HG03159 (cell line): ENCODE data around the gene RIN2.

ENCODE experiments used
- ATAC-seq: cut with Tn5 transposase; IDR thresholded peaks from one replicate; pipeline ENCODE4 v1.9.1; 2021; ENCODE audit warnings: mild to moderate bottlenecking, moderate library complexity; ENCODE audit not compliant: unreplicated experiment

Gene RIN2, protein sequence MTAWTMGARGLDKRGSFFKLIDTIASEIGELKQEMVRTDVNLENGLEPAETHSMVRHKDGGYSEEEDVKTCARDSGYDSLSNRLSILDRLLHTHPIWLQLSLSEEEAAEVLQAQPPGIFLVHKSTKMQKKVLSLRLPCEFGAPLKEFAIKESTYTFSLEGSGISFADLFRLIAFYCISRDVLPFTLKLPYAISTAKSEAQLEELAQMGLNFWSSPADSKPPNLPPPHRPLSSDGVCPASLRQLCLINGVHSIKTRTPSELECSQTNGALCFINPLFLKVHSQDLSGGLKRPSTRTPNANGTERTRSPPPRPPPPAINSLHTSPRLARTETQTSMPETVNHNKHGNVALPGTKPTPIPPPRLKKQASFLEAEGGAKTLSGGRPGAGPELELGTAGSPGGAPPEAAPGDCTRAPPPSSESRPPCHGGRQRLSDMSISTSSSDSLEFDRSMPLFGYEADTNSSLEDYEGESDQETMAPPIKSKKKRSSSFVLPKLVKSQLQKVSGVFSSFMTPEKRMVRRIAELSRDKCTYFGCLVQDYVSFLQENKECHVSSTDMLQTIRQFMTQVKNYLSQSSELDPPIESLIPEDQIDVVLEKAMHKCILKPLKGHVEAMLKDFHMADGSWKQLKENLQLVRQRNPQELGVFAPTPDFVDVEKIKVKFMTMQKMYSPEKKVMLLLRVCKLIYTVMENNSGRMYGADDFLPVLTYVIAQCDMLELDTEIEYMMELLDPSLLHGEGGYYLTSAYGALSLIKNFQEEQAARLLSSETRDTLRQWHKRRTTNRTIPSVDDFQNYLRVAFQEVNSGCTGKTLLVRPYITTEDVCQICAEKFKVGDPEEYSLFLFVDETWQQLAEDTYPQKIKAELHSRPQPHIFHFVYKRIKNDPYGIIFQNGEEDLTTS

DNA sequence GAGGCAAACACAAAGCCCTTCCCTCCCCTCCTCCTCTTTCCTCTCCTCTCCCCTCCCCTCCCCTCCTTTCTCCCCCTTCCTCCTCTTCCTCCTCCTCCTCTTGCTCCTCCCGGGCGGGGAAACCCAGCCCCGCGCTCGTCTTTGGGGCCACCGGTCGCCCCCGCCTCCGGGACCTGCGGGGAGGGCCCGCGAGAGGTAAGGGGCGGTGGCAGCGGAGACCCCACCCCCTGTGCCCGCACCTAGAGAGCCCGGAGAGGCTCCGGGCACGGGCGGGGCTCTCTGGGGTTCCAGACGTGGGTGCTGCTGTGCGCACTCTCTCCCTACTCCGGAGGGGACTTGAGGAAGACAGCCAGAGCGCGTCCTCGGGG lies at the start of gene RIN2:
RIN2 (plus strand) TSS at position 126 of the 368 bp plus-strand sequence. CDS start 131,344 bp downstream, outside the sequence.
- ATAC-seq = no peak

DNA sequence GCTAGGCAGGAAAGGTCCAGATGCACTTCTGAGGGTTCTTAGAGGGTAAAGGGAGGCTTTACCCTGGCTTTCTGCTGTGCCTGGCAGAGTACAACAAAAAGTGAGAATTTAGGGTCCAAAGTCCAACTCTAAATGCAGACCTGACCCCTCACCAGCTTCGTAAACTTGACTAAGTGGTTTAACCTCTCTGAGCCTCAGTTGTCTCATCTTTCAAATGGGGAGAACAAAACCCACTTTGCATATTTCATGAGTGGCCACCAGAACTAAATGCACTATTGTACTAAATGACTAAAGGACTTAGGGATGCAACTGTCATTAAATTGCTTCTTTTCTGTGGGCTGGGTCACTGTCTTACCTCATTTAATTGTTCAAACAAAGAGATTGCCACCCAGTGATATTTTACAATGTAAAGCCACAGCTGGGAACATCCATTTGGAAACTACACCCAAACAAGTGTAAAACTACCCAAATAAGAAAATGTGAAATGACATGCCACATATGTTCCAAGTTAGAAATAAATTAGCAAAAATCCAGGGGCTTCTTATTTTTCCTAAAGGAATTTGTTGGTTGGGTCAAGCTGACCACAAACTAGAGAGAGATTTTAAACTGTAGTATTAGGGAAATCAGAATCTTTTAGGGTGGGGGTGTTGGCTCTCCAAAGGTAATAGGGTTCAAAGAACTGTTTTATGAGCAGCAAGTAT lies 48.3 kb upstream of the RIN2 start:
- no peak for ATAC-seq

DNA sequence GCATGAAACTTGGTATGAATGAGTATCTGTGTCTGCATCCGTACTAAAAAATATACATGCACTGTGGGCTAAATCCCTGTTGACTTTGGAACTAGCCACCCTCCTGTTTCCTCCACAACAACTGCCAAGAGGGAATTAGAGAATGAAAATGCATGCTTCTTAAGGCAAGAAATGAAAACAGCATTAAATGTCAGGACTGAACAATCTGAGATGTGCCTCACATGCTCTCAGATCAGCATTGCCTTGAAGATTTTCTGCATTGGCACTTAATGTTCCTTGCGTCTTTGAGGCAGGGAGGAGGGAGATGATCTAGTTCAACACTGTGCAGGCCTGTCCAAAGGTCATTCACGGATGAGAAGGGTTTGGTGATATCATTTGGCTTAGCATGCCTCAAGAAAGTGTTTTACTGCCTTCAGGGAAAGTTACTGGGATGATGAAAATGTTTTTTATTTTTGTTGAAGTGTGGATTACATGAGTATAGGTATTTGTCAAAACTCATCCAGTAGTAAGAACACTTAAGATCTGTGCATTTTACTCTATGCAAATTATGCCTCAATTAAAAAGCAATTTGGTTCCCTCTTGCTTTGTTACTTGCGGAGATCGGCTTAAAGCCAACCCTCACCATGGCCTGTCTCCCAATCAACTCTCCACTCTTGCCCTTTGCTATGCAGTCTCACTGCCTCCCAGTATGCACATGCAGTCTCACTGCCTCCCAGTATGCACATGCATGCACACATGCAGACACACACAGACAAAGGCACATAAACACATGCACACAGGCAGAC lies 47.5 kb upstream of the RIN2 start:
- no peak for ATAC-seq

DNA sequence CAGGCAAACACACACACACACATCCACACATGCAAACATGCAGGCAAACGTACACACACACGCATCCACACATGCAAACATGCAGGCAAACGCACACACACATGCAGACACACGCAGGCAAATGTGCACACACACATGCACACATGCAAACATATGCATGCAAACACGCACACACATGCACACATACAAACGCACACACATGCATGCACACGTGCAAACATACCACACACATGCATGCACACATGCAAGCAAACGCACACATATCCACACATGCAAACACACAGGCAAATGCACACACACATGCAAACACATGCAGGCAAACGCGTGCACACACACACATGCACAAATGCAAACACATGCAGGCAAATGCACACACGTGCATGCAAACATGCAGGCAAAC lies 46.9 kb upstream of the RIN2 start:
- no peak for ATAC-seq

DNA sequence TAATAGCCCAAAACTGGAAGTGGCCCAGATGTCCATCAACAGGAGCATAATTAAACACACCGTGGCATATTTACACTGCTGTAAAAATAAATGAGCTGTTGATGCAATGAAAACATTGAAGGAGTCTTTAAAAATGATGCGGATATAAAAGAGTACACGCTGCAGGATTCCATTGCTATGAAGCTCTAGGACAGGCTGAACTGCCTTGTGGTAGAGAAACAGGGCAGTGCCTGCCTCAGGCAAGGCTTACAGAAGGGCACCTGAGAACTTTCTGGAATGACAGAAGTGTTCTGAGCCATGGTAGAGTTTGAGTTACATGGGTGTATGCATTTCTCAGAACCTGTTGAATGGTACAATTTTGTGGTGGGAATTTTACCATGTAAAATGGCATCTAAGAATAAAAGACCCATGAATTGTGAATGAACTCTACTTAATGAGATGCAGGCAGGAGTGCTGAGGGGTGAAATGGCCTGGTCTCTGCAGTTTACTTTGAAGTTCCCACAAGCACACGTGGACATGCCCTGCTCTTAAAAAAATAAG lies 45.3 kb upstream of the RIN2 start:
- ATAC-seq = no peak

DNA sequence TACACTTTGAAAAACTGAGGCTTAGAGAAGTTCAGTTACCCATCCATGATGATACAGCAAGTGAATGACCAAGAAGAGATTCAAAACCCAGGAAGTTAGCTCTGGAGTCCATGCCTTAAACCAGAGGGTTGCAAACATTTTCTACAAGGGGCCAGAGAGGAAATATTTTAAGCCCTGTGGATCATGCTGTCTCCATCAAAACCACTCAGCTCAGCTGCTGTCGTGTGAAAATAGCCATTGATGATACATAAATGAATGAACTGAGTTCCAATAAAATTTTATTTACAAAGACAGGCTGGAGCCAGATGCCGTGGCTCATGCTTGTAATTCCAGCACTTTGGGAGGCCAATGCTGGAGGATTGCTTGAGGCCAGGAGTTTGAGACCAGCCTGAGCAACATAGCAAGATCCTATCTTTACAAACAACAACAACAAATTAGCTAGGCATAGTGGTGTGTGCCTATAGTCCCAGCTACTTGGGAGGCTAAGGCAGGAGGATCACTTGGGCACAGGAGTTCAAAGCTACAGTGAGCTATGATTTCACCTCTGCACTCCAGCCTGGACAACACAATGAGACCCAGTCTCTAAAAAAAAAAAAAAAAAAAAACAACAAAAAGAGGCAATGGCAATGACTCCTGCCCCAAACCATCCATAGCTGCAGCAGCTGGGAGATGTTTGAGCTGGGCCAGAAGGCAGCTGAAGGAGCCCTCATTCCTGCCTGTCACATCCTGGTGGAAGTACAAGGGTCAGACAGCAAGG lies 44.1 kb upstream of the RIN2 start:
- ATAC-seq = no peak

DNA sequence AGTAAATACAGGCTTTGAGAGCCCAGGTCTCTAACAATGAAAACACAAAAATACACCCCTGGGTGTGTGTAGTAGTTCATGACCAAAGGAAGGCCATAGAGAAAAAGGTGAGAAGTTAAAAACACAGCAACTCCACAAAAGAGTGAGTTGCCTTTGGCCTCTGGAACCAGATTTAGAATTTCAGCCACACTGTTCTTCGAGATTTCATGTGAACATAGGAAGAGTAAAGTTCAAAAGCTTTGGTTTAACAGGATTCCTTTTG lies 43.5 kb upstream of the RIN2 start:
- no peak for ATAC-seq

DNA sequence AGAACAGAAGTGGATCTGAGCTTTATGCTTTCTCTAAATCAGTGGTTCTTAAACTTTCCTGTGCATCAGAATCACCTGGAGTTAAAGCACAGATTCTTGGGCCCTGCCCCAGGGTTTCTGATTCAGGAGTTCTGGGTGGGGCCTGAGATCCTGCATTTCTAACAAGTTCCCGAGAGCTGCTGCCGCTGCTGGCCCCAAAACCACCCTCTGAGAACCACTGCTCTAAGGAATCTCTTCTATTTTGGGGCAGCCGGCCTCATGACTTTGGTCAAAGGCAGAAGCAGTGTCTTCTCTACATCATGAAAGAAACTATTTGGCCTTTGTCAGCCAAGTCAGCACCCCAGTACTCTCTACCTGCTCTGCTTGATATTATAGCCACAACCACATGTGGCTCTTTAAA lies 42.1 kb upstream of the RIN2 start:
- no peak for ATAC-seq

DNA sequence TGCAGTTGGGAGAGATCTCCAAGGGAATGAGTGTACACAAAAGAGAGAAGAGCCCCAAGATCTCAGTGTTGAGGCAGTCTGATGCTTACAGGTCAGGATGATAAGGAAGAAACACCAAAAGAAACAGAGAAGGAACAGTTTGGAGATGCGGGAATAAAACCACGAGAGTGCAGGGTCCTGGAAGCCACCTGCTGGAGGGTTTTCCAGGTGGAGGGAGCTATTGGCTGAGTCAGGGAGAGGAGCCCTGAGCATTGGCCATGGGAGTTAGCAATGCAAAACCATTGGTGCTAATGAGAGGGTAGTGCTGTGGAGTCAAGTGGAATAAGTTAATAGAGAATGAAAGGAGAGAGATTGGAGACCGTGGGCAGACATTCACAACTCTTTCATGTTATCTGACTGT lies 39.2 kb upstream of the RIN2 start:
- no peak for ATAC-seq

DNA sequence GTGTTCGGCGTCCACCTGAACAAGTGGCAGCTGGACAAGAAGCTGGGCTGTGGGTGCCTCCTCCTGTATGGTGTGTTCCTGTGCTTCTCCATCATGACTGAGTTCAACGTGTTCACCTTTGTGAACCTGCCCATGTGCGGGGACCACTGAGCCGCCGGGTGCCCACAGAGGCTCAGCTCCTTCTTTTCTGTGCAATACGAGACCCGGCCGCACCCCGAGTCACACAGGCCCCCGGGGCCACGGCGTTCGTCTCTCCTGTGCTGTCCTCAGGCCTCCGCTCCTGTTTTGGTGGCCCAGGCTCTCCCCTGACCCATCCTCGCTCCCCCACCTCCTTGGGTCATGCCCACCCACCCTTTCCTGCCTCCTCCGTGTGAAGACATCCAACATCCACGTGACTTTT lies 37.1 kb upstream of the RIN2 start:
- no peak for ATAC-seq

DNA sequence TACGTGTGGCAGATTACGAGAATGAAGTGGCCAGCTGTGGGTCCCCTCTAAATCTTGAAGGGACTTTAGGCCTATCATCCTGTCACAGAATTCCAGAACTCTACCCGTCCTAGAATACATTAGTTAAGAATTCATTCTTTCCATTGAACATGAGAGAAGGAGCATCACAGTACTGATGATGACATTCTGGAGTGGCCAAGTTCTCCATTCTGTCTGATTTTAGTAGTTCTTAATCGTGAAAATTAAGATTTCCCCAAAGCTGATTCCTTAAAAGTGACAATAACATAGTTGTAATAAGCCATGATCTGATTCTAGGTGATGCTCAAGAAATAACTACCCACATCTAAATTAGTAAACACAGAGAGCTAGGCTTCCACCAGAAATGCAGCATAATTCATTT lies 35.0 kb upstream of the RIN2 start:
- ATAC-seq = no peak

DNA sequence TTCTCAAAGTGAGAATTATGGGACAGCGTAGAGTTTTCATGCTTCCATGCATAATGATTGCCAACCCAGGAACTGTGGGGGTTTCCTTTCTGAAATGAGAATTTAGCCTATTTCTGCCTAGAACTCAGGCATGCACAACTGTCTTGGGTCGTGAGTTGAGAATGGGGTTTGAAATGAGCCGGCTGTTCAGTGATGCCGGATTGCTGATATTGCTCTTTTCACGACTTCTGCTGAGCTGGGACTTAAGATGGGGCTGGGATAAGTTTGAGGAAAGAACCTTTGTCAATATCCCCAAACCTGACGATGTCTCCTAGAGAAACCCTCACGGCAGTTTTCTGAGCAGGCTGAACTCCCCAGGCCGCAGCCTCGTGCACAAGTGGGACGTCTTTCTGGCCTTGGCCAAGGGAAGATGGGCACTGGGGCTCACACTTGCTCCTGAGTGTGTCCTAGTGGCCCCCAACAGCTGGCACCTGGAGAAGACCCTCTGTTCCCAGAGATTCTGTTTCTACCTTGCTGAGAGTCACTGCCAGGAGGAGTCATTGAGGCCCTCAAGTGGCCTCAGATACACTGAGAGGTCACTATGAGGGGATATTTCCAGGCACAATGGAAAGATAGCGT lies 34.1 kb upstream of the RIN2 start:
- ATAC-seq = no peak

DNA sequence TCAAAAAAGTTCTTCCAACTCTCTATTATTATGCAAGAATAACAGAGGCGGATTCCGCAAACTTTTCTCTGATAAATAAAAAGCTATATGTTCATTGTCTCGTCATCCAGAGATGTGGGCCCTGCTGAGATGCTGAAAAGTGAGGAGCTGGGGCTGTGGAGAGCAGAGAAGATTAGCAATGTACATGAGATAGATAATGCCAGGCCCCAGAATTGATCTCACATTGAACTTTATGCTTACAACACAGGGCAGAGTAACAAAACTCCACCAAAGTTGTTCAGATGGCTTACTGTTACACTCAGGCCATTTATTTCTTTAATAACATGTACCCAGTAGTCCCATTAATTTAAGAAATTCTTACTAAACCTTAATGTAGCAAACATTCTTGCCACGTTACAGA lies 32.7 kb upstream of the RIN2 start:
- ATAC-seq = no peak

DNA sequence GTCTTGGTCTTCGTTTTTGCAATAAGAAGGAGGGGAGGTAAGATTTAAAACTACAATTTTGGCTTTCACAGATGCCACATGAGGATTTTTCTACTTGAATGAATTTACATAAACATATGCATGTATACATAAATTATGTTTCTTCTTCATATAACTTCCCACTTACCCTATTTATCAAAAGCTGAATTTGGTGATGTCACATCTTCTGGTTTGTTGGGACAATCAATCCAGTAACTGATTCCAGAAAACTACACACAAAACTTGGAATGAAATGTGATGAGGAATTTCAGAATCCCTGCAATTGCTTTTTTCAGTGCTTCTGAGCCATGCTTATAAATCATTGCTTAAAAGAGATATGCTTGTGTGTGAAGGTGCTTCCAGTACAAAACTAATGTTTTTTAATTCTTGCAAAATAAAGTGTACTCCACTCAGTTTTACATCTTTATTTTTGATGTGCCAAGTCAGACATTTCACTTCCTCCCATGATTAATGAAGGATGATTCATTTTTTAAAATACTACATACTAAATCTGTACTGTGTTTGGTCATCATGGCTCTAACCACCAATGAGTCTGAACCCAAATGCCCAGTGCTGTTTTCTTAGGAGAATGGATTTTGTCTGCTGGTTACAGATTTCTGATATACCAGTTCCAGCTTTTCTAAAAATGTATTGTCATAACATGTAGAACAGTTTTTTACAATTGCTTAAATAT lies 32.1 kb upstream of the RIN2 start:
- no peak for ATAC-seq

DNA sequence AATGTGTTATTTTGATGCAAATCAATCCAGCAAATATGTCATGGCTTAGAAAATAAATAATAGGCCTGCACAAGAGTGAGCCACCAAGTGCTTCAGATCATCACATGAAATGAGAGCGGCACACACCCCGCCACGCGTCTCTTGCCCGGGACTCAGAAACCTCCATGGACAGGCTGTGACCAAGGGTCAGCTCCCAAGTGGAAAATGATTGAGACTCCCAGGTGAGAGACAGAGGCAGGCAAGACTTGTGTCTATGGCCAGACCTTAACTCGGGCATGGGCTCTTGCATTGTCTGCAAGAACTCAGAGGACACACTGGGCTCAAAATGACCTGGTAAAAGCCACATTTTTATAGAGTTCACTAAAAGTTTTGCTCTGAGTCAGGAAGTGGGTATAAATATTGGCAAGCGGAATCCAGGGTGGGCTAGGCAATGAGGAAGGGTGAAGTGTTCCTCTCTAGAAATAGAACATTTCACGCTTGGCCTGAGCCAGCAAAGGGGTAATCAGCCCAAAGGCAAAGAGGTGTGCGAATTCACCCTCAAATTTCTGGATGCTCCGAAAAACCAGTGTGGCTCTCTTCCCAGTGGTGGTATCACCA lies 30.7 kb upstream of the RIN2 start:
- no peak for ATAC-seq

- ATAC-seq = no peak
Measured at GRCh38 chr20:19729672-19730071, 28.4 kb upstream of the RIN2 start.

GRCh38 chr20:19730706-19731105 lies 27.4 kb upstream of the RIN2 start:
- no peak for ATAC-seq

- no peak for ATAC-seq
Measured at GRCh38 chr20:19734811-19735210, 23.2 kb upstream of the RIN2 start.

GRCh38 chr20:19735446-19735845 lies 22.6 kb upstream of the RIN2 start:
- ATAC-seq = no peak
